ENCODE results near the gene GALE. TPM values are rescaled to one million over a fixed set of nuclear protein-coding genes. Genes with fewer than 3 reads are reported as not detected.
"Not testable (repeated sequence)": the region's sequence is repeated elsewhere in the genome, so short reads cannot be mapped to it uniquely, and the experiment has no call there.

The GALE gene
- total and polyA plus RNA-seq, 2 of the 4 experiments (the other 2 are of a cell fraction), result 31.7 to 39.9 TPM

GRCh38 chr1:23836037-23836436 lies 35.5 kb upstream of the GALE start:
- H4K8ac ChIP-seq (ENCODE audit: low read depth in 2 of 2, low read length in 2 of 2), result no peak overlapping the region
- no peak overlapping the region for H2BK20ac ChIP-seq (ENCODE audit: low read depth, low read length)
- H3K9me1 ChIP-seq (ENCODE audit: insufficient read depth, low read length), result no peaks in the 10 kb centered on the region
- peaks cover 13% of the 10 kb centered on the region for H3K27me3 ChIP-seq (ENCODE audit: control insufficient read depth, insufficient read depth, low read length)
- H4K5ac ChIP-seq (ENCODE audit: low read depth, low read length), result no peak overlapping the region
- DNase-seq (no peak), ATAC-seq (ENCODE audit: low read depth) (no peak)
- ChIA-PET POLR2A (ENCODE audit: unreplicated experiment) (no interaction called here), CTCF (no interaction called here)
- TF ChIP-seq RFX5 (IDR thresholded peaks at IDR 0.05; ENCODE audit: low read depth, low read length) (no peak), SMC3 (IDR thresholded peaks at IDR 0.05; ENCODE audit: low read depth, low read length) (no peak)
- no peaks in the 10 kb centered on the region for H3K9me3 ChIP-seq (ENCODE audit: control insufficient read depth, insufficient read depth, low read length)
- H3K9ac ChIP-seq (ENCODE audit: low read depth, low read length), result no peak overlapping the region
- no peak overlapping the region for H3K4ac ChIP-seq (ENCODE audit: low read depth, low read length)
- no CpG with 5 or more reads among the region's 3 CpGs for WGBS, 2 experiments (ENCODE audit: extremely low coverage in 2 of 2, insufficient read length in 1 of 2)
- BruUV-seq (replicated peaks), result no TSS peak
- H3K23ac ChIP-seq (ENCODE audit: low read depth, low read length), result no peak overlapping the region
- no peak overlapping the region for H4K91ac ChIP-seq (ENCODE audit: insufficient read depth, low read depth, low read length)
- H3K56ac ChIP-seq (ENCODE audit: extremely low read depth, insufficient read depth, low read length), result no peak overlapping the region
- H3K27ac ChIP-seq (ENCODE audit: insufficient read depth, low read length), result no peak overlapping the region
- H3K79me1 ChIP-seq (ENCODE audit: low read depth in 1 of 2, low read length in 2 of 2), result no peaks in the 10 kb centered on the region
- no peak overlapping the region for H2AK9ac ChIP-seq (replicated peaks; ENCODE audit: low read depth, low read length, poor library complexity)
- H2AK5ac ChIP-seq (ENCODE audit: low read depth, low read length), result no peak overlapping the region
- no peaks in the 10 kb centered on the region for H3K4me1 ChIP-seq (ENCODE audit: control insufficient read depth, insufficient read depth, low read length)
- no peak overlapping the region for H2BK5ac ChIP-seq (ENCODE audit: low read depth, low read length, poor library complexity, severe bottlenecking)
- no peak overlapping the region for H2AFZ ChIP-seq (replicated peaks; ENCODE audit: low read length, poor library complexity)
- dilution Hi-C loops (cut with HindIII; ENCODE audit: low sequenced_read_pairs, unreplicated experiment), result no loop called here
- no peak overlapping the region for H3K4me2 ChIP-seq (ENCODE audit: low read depth, low read length)
- intact Hi-C loops (cut with micrococcal nuclease), result no loop called here
- H3K18ac ChIP-seq (ENCODE audit: low read depth, low read length), result no peak overlapping the region
- H2BK120ac ChIP-seq (ENCODE audit: low read depth, low read length), result no peak overlapping the region
- H3K36me3 ChIP-seq (ENCODE audit: control insufficient read depth, insufficient read depth, low read length), result no peaks in the 10 kb centered on the region
- no peak overlapping the region for H3K4me3 ChIP-seq (ENCODE audit: insufficient read depth, low read depth, low read length)
- in situ Hi-C loops (cut with MboI; ENCODE audit: low sequenced_read_pairs), result no loop called here
- no peak overlapping the region for H3K14ac ChIP-seq (replicated peaks; ENCODE audit: low read depth, low read length)
- no peaks in the 10 kb centered on the region for H4K20me1 ChIP-seq (ENCODE audit: insufficient read depth, low read length)
- H2BK15ac ChIP-seq (ENCODE audit: low read depth, low read length), result no peak overlapping the region

GRCh38 chr1:23834156-23834555 lies 33.6 kb upstream of the GALE start:
- H3K23ac ChIP-seq (ENCODE audit: low read depth, low read length); H3K9ac ChIP-seq (ENCODE audit: low read depth, low read length); POLR2A ChIA-PET (ENCODE audit: unreplicated experiment); in situ Hi-C loops (cut with MboI; ENCODE audit: low sequenced_read_pairs); H2BK120ac ChIP-seq (ENCODE audit: low read depth, low read length); dilution Hi-C loops (cut with HindIII; ENCODE audit: low sequenced_read_pairs, unreplicated experiment); H4K20me1 ChIP-seq (ENCODE audit: insufficient read depth, low read length); ATAC-seq (ENCODE audit: low read depth); H2BK5ac ChIP-seq (ENCODE audit: low read depth, low read length, poor library complexity, severe bottlenecking); H2AK9ac ChIP-seq (replicated peaks; ENCODE audit: low read depth, low read length, poor library complexity); H3K18ac ChIP-seq (ENCODE audit: low read depth, low read length); H3K56ac ChIP-seq (ENCODE audit: extremely low read depth, insufficient read depth, low read length); H3K14ac ChIP-seq (replicated peaks; ENCODE audit: low read depth, low read length); H4K91ac ChIP-seq (ENCODE audit: insufficient read depth, low read depth, low read length); H3K9me1 ChIP-seq (ENCODE audit: insufficient read depth, low read length); H4K8ac ChIP-seq (ENCODE audit: low read depth in 2 of 2, low read length in 2 of 2); H3K4me1 ChIP-seq (ENCODE audit: control insufficient read depth, insufficient read depth, low read length); H3K4me3 ChIP-seq (ENCODE audit: insufficient read depth, low read depth, low read length); H2BK20ac ChIP-seq (ENCODE audit: low read depth, low read length); intact Hi-C loops (cut with micrococcal nuclease); H3K27ac ChIP-seq (ENCODE audit: insufficient read depth, low read length); DNase-seq; H4K5ac ChIP-seq (ENCODE audit: low read depth, low read length); H3K79me1 ChIP-seq (ENCODE audit: low read depth in 1 of 2, low read length in 2 of 2); H2BK15ac ChIP-seq (ENCODE audit: low read depth, low read length); H3K4ac ChIP-seq (ENCODE audit: low read depth, low read length); CTCF ChIA-PET; BruUV-seq (replicated peaks); H3K4me2 ChIP-seq (ENCODE audit: low read depth, low read length); H3K9me3 ChIP-seq (ENCODE audit: control insufficient read depth, insufficient read depth, low read length); H2AK5ac ChIP-seq (ENCODE audit: low read depth, low read length); H3K36me3 ChIP-seq (ENCODE audit: control insufficient read depth, insufficient read depth, low read length); H2AFZ ChIP-seq (replicated peaks; ENCODE audit: low read length, poor library complexity): not testable (repeated sequence)
- peaks cover 11% of the 10 kb centered on the region for H3K27me3 ChIP-seq (ENCODE audit: control insufficient read depth, insufficient read depth, low read length)
- WGBS, 2 experiments (ENCODE audit: extremely low coverage in 2 of 2, insufficient read length in 1 of 2), result no CpG with 5 or more reads among the region's 6 CpGs

All from IMR-90 (cell line).